Neural cell (in vitro differentiated cells): ENCODE data around the gene FSCN2. TPM values are rescaled to one million over a fixed set of nuclear protein-coding genes. Genes with fewer than 3 reads are reported as not detected.

Experiments
- H2AFZ ChIP-seq: fragments of 200-600, 300-800 bp; sonication (generic), shearing (Covaris generic); 2 replicates; pipeline ENCODE4 v1.6.0; 2014; ENCODE audit warnings: low read depth, mild to moderate bottlenecking, antibody characterized with exemption, low read length, moderate library complexity
- H3F3A ChIP-seq: fragments of 200-600 bp; shearing (Covaris generic); 2 replicates; pipeline ENCODE4 v1.6.1; 2016; ENCODE audit warnings: mild to moderate bottlenecking, moderate library complexity, mixed read lengths, antibody characterized with exemption, low read length; ENCODE audit not compliant: insufficient read depth, poor library complexity, severe bottlenecking
- H3K27ac ChIP-seq: fragments of 200-600, 300-800 bp; sonication (generic), shearing (Covaris generic); 2 replicates; pipeline ENCODE4 v1.5.1; 2014; ENCODE audit warnings: mild to moderate bottlenecking, low read length, moderate library complexity
- H3K27me3 ChIP-seq: fragments of 300-800, 200-600 bp; sonication (generic), shearing (Covaris generic); 2 replicates; pipeline ENCODE4 v1.6.0; 2014; ENCODE audit warnings: mild to moderate bottlenecking, low read depth, low read length, moderate library complexity; ENCODE audit not compliant: insufficient read depth
- H3K36me3 ChIP-seq: fragments of 300-800, 200-600 bp; sonication (generic), shearing (Covaris generic); 2 replicates; pipeline ENCODE4 v1.5.1; 2014; ENCODE audit warnings: mild to moderate bottlenecking, antibody characterized with exemption, low read length, moderate library complexity; ENCODE audit not compliant: insufficient read depth
- H3K4me2 ChIP-seq: fragments of 300-800, 200-600 bp; sonication (generic), shearing (Covaris generic); 2 replicates; pipeline ENCODE4 v1.6.0; 2014; ENCODE audit warnings: mild to moderate bottlenecking, low read length
- H3K4me3 ChIP-seq: fragments of 300-800, 200-600 bp; sonication (generic), shearing (Covaris generic); 2 replicates; pipeline ENCODE4 v1.5.1; 2014; ENCODE audit warnings: mild to moderate bottlenecking, low read length, moderate library complexity
- H3K79me2 ChIP-seq: fragments of 200-600 bp; shearing (Covaris generic); replicated peaks from 2 replicates; pipeline ENCODE4 v1.6.0; 2014; ENCODE audit warnings: mild to moderate bottlenecking, low read length, moderate library complexity; ENCODE audit not compliant: insufficient read depth
- H3K9ac ChIP-seq: fragments of 300-800, 200-600 bp; sonication (generic), shearing (Covaris generic); 2 replicates; pipeline ENCODE4 v1.6.1; 2016; ENCODE audit warnings: mild to moderate bottlenecking, low read length, mixed read lengths
- H3K9me2 ChIP-seq: fragments of 200-600 bp; shearing (Covaris generic); 2 replicates; pipeline ENCODE4 v1.6.1; 2016; ENCODE audit warnings: mild to moderate bottlenecking, low read length, mixed read lengths; ENCODE audit not compliant: insufficient read depth
- H3K9me3 ChIP-seq: fragments of 200-600, 300-800 bp; sonication (generic), shearing (Covaris generic); 2 replicates; pipeline ENCODE4 v1.6.1; 2016; ENCODE audit warnings: mild to moderate bottlenecking, mixed run types, low read length, moderate library complexity, mixed read lengths
- H4K20me1 ChIP-seq: fragments of 200-600 bp; shearing (Covaris generic); 2 replicates; pipeline ENCODE4 v1.6.1; 2016; ENCODE audit warnings: mild to moderate bottlenecking, mixed run types; ENCODE audit not compliant: insufficient read depth
- EP300 ChIP-seq: fragments of 450-650 bp; conservative IDR thresholded peaks from 2 replicates; pipeline ENCODE4 v1.6.1; 2014; ENCODE audit warnings: antibody characterized with exemption, mild to moderate bottlenecking, moderate library complexity; ENCODE audit not compliant: poor library complexity, severe bottlenecking
- EZH2 ChIP-seq: fragments of 200-600, 300-800 bp; shearing (Covaris generic), sonication (generic); IDR thresholded peaks from 2 replicates; pipeline ENCODE4 v1.6.1; 2014; ENCODE audit warnings: antibody characterized with exemption, low read length, borderline replicate concordance, mild to moderate bottlenecking; ENCODE audit not compliant: insufficient read depth, poor library complexity, severe bottlenecking
- MXI1 ChIP-seq: fragments of 450-650 bp; conservative IDR thresholded peaks from 2 replicates; pipeline ENCODE4 v1.6.1; 2014; ENCODE audit warnings: antibody characterized with exemption, mild to moderate bottlenecking; ENCODE audit not compliant: poor library complexity, severe bottlenecking
- POLR2AphosphoS5 ChIP-seq: IDR thresholded peaks from 2 replicates; pipeline ENCODE4 v1.6.1; 2012
- RAD21 ChIP-seq: fragments of 450-650 bp; conservative IDR thresholded peaks from 2 replicates; pipeline ENCODE4 v1.6.1; 2014; ENCODE audit warnings: antibody characterized with exemption, mild to moderate bottlenecking, moderate library complexity
- SMC3 ChIP-seq: fragments of 450-650 bp; conservative IDR thresholded peaks from 2 replicates; pipeline ENCODE4 v1.6.1; 2014; ENCODE audit warnings: antibody characterized with exemption, mild to moderate bottlenecking, moderate library complexity; ENCODE audit not compliant: poor library complexity
- TAF1 ChIP-seq: IDR thresholded peaks from 2 replicates; pipeline ENCODE4 v1.6.1; 2012; ENCODE audit warnings: low read depth
- polyA plus RNA-seq: library from polyadenylated mRNA; depleted of rRNA; stranded (reverse); fragments of >200 nt; gene quantifications from 2 replicates; pipeline ENCODE4 v1.2.3, GENCODE V29; 2014
- TF ChIP-seq, protein P1 (sequence below): fragments of 450-650 bp; IDR thresholded peaks from 2 replicates; pipeline ENCODE4 v1.5.1; 2014; ENCODE audit warnings: antibody characterized with exemption, mild to moderate bottlenecking, moderate library complexity; ENCODE audit not compliant: poor library complexity, severe bottlenecking
- TF ChIP-seq, protein P2 (sequence below): IDR thresholded peaks from 2 replicates; pipeline ENCODE4 v1.6.1; 2012; ENCODE audit warnings: borderline replicate concordance

The FSCN2 gene
- polyA plus RNA-seq, 1 donor from 2014 or later = 4.8 TPM

DNA sequence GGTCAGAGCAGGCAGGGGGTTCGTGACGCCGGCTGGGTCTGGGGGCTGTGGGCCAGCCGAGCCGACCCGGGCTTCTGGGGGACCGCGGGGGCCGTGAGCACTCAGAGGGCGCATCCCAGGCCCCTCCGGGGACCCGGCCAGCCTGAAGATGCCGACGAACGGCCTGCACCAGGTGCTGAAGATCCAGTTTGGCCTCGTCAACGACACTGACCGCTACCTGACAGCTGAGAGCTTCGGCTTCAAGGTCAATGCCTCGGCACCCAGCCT is 140 bp downstream of the FSCN2 start:
- Histone ChIP-seq H3F3A (no peaks in the 10 kb centered on the region), H3K9me2 (no peaks in the 10 kb centered on the region), H3K27me3 (no peaks in the 10 kb centered on the region), H3K27ac (no peak overlapping the region), H2AFZ (no peak overlapping the region), H3K4me3 (no peak overlapping the region), H3K4me2 (no peak overlapping the region), H4K20me1 (no peaks in the 10 kb centered on the region), H3K9ac (no peak overlapping the region), H3K9me3 (no peaks in the 10 kb centered on the region), H3K79me2 (no peaks in the 10 kb centered on the region), H3K36me3 (no peaks in the 10 kb centered on the region)
- no peak for TF ChIP-seq TAF1
- TF ChIP-seq POLR2AphosphoS5 = no peak
- TF ChIP-seq EZH2 = no peak
- no peak for TF ChIP-seq RAD21
- TF ChIP-seq, protein P1, sequence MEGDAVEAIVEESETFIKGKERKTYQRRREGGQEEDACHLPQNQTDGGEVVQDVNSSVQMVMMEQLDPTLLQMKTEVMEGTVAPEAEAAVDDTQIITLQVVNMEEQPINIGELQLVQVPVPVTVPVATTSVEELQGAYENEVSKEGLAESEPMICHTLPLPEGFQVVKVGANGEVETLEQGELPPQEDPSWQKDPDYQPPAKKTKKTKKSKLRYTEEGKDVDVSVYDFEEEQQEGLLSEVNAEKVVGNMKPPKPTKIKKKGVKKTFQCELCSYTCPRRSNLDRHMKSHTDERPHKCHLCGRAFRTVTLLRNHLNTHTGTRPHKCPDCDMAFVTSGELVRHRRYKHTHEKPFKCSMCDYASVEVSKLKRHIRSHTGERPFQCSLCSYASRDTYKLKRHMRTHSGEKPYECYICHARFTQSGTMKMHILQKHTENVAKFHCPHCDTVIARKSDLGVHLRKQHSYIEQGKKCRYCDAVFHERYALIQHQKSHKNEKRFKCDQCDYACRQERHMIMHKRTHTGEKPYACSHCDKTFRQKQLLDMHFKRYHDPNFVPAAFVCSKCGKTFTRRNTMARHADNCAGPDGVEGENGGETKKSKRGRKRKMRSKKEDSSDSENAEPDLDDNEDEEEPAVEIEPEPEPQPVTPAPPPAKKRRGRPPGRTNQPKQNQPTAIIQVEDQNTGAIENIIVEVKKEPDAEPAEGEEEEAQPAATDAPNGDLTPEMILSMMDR = no peak
- TF ChIP-seq MXI1 = no peak
- no peak for TF ChIP-seq EP300
- TF ChIP-seq SMC3 = no peak
- TF ChIP-seq, protein P2, sequence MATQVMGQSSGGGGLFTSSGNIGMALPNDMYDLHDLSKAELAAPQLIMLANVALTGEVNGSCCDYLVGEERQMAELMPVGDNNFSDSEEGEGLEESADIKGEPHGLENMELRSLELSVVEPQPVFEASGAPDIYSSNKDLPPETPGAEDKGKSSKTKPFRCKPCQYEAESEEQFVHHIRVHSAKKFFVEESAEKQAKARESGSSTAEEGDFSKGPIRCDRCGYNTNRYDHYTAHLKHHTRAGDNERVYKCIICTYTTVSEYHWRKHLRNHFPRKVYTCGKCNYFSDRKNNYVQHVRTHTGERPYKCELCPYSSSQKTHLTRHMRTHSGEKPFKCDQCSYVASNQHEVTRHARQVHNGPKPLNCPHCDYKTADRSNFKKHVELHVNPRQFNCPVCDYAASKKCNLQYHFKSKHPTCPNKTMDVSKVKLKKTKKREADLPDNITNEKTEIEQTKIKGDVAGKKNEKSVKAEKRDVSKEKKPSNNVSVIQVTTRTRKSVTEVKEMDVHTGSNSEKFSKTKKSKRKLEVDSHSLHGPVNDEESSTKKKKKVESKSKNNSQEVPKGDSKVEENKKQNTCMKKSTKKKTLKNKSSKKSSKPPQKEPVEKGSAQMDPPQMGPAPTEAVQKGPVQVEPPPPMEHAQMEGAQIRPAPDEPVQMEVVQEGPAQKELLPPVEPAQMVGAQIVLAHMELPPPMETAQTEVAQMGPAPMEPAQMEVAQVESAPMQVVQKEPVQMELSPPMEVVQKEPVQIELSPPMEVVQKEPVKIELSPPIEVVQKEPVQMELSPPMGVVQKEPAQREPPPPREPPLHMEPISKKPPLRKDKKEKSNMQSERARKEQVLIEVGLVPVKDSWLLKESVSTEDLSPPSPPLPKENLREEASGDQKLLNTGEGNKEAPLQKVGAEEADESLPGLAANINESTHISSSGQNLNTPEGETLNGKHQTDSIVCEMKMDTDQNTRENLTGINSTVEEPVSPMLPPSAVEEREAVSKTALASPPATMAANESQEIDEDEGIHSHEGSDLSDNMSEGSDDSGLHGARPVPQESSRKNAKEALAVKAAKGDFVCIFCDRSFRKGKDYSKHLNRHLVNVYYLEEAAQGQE = no peak

DNA sequence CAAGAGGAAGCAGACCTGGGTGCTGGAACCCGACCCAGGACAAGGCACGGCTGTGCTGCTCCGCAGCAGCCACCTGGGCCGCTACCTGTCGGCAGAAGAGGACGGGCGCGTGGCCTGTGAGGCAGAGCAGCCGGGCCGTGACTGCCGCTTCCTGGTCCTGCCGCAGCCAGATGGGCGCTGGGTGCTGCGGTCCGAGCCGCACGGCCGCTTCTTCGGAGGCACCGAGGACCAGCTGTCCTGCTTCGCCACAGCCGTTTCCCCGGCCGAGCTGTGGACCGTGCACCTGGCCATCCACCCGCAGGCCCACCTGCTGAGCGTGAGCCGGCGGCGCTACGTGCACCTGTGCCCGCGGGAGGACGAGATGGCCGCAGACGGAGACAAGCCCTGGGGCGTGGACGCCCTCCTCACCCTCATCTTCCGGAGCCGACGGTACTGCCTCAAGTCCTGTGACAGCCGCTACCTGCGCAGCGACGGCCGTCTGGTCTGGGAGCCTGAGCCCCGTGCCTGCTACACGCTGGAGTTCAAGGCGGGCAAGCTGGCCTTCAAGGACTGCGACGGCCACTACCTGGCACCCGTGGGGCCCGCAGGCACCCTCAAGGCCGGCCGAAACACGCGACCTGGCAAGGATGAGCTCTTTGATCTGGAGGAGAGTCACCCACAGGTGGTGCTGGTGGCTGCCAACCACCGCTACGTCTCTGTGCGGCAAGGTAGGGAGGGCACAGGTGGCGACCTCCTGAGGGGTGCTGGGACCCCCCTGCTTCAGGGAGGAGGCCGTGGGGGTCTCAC is 667 bp downstream of the FSCN2 start:
- no peaks in the 10 kb centered on the region for H3F3A ChIP-seq
- H3K79me2 ChIP-seq = no peaks in the 10 kb centered on the region
- no peak overlapping the region for H2AFZ ChIP-seq
- no peak for TF ChIP-seq RAD21
- TF ChIP-seq, protein P2 = no peak
- no peak for TF ChIP-seq EZH2
- TF ChIP-seq, protein P1 = no peak
- TF ChIP-seq POLR2AphosphoS5 = no peak
- no peak for TF ChIP-seq SMC3
- no peak for TF ChIP-seq EP300
- TF ChIP-seq TAF1 = no peak
- no peak for TF ChIP-seq MXI1
- no peaks in the 10 kb centered on the region for H3K9me3 ChIP-seq
- H3K4me2 ChIP-seq = no peak overlapping the region
- H3K4me3 ChIP-seq = no peak overlapping the region
- H4K20me1 ChIP-seq = no peaks in the 10 kb centered on the region
- H3K9ac ChIP-seq = no peak overlapping the region
- H3K27me3 ChIP-seq = no peaks in the 10 kb centered on the region
- H3K36me3 ChIP-seq = no peaks in the 10 kb centered on the region
- H3K9me2 ChIP-seq = no peaks in the 10 kb centered on the region
- no peak overlapping the region for H3K27ac ChIP-seq
